K562 (cell line): ENCODE data around the gene IZUMO4. TPM values are rescaled to one million over a fixed set of nuclear protein-coding genes. Genes with fewer than 3 reads are reported as not detected.

Experiments
- CCAR2 ChIP-seq: fragments of 200-400 bp; formaldehyde crosslinking; IDR thresholded peaks from 2 replicates; pipeline ENCODE4 v1.6.1; 2017; ENCODE audit warnings: mild to moderate bottlenecking, low read depth, low read length
- HMGN3 ChIP-seq: IDR thresholded peaks from 2 replicates; pipeline ENCODE4 v1.6.1; 2011; ENCODE audit warnings: borderline replicate concordance, low read depth, mild to moderate bottlenecking, mixed read lengths, low read length; ENCODE audit not compliant: insufficient read length; ENCODE audit errors: extremely low read depth
- KAT7 ChIP-seq: sonication (generic); formaldehyde crosslinking; IDR thresholded peaks from 2 replicates; pipeline ENCODE4 v1.8.0; 2022; ENCODE audit warnings: missing genetic modification reagents, mild to moderate bottlenecking, borderline replicate concordance
- NFRKB ChIP-seq: fragments of 450-650 bp; IDR thresholded peaks from 2 replicates; pipeline ENCODE4 v1.6.1; 2016; ENCODE audit warnings: low read depth
- PATZ1 ChIP-seq: fragments of 250-450 bp; sonication (Bioruptor Pico); IDR thresholded peaks from 2 replicates; pipeline ENCODE4 v1.5.0; 2020; ENCODE audit warnings: mild to moderate bottlenecking, borderline replicate concordance
- RHOXF2B ChIP-seq: fragments of 250-450 bp; sonication (Bioruptor Pico); conservative IDR thresholded peaks from 2 replicates; pipeline ENCODE4 v1.5.1; 2021
- SIX5 ChIP-seq, 2 experiments: IDR thresholded peaks; 2 replicates each; pipeline ENCODE4 v1.6.1; 2011; ENCODE audit warnings: low read length in 2 of 2, borderline replicate concordance in 1 of 2, low read depth in 1 of 2, mild to moderate bottlenecking in 1 of 2, moderate library complexity in 1 of 2; ENCODE audit not compliant: insufficient read depth in 1 of 2
- STAT5A ChIP-seq: IDR thresholded peaks from 2 replicates; pipeline ENCODE4 v1.6.1; 2012; ENCODE audit warnings: low read length, inconsistent platforms, borderline replicate concordance
- U2AF1 ChIP-seq: fragments of 200-400 bp; formaldehyde crosslinking; optimal IDR thresholded peaks from 2 replicates; pipeline ENCODE3; 2017; ENCODE audit warnings: mild to moderate bottlenecking, low read depth, low read length, moderate library complexity
- U2AF2 ChIP-seq: fragments of 200-400 bp; formaldehyde crosslinking; optimal IDR thresholded peaks from 2 replicates; pipeline ENCODE3; 2017; ENCODE audit warnings: low read depth, mild to moderate bottlenecking, low read length
- VEZF1 ChIP-seq: fragments of 200-800 bp; sonication (Bioruptor generic); IDR thresholded peaks from 2 replicates; pipeline ENCODE4 v1.6.1; 2017; ENCODE audit warnings: missing genetic modification characterization, missing compliant biosample characterization
- ZFP30 ChIP-seq: fragments of 250-450 bp; sonication (Bioruptor Pico); IDR thresholded peaks from 2 replicates; pipeline ENCODE4 v1.8.0; 2022; ENCODE audit warnings: moderate library complexity, mild to moderate bottlenecking, inconsistent platforms, borderline replicate concordance
- ZNF124 ChIP-seq: sonication (generic); formaldehyde crosslinking; IDR thresholded peaks from 2 replicates; pipeline ENCODE4 v1.8.1; 2022; ENCODE audit warnings: missing genetic modification reagents
- ZNF174 ChIP-seq: fragments of 250-450 bp; sonication (Bioruptor Pico); IDR thresholded peaks from 2 replicates; pipeline ENCODE4 v1.4.0; 2020; ENCODE audit warnings: mild to moderate bottlenecking
- ZNF263 ChIP-seq: sonication (generic); formaldehyde crosslinking; IDR thresholded peaks from 2 replicates; pipeline ENCODE4 v1.8.0; 2022; ENCODE audit warnings: mild to moderate bottlenecking, missing genetic modification reagents, borderline replicate concordance
- ZNF3 ChIP-seq: fragments of 250-450 bp; sonication (Bioruptor Pico); IDR thresholded peaks from 2 replicates; pipeline ENCODE4 v1.5.0; 2021; ENCODE audit warnings: mild to moderate bottlenecking, moderate library complexity
- ZNF445 ChIP-seq: fragments of 250-450 bp; sonication (Bioruptor Pico); IDR thresholded peaks from 2 replicates; pipeline ENCODE4 v1.4.0; 2020; ENCODE audit warnings: low read depth, mild to moderate bottlenecking, moderate library complexity
- ZNF586 ChIP-seq: fragments of 450-650 bp; formaldehyde crosslinking; conservative IDR thresholded peaks from 2 replicates; pipeline ENCODE4 v1.4.0; 2020; ENCODE audit warnings: mild to moderate bottlenecking, moderate library complexity
- ZNF695 ChIP-seq: fragments of 450-650 bp; formaldehyde crosslinking; IDR thresholded peaks from 2 replicates; pipeline ENCODE4 v1.4.0; 2020; ENCODE audit warnings: mild to moderate bottlenecking, moderate library complexity
- polyA plus RNA-seq, 8 experiments: library from polyadenylated mRNA; depleted of rRNA in 4 of 8; stranded (reverse) in 5 of 8; unstranded in 3 of 8; fragments of >200 nt; fragmentation: Nextera tagmentation in 2 of 8; fragmentation: Illumina TruSeq in 1 of 8; extraction: Ambion mirVana in 2 of 8; extraction: Trizol in 1 of 8; gene quantifications; 2 replicates each; pipeline versions ENCODE4 v1.2.1 to v1.2.3, GENCODE V29; 2011 to 2014; ENCODE audit warnings: inconsistent platforms in 1 of 8, missing spikeins in 1 of 8
- total RNA-seq, 7 experiments: library from RNA; depleted of rRNA in 6 of 7; stranded (reverse); fragments of >200 nt in 6 of 7; fragmentation: Illumina TruSeq in 2 of 7; extraction: Trizol in 2 of 7; gene quantifications; 2 replicates each; pipeline versions ENCODE4 v1.2.1 to v1.2.3, GENCODE V29; 2011 to 2021; ENCODE audit warnings: low replicate concordance in 1 of 7

The IZUMO4 gene
- total and polyA plus RNA-seq, 9 of the 15 experiments (the other 6 are each of a cell fraction or from before 2014, with no cell fraction given): 0.07 to 3.9 (median 1.2) TPM

GRCh38 chr19:2055931-2056836 lies 40.5 kb upstream of the IZUMO4 start (continued):
- peak; percentile 24; the same call in 1 of the 2 replicates for TF ChIP-seq PATZ1 (CRISPR knock-in tag)
- no peak for TF ChIP-seq ZNF445 (CRISPR knock-in tag)
- TF ChIP-seq CCAR2: no peak
- peak; percentile 92 for TF ChIP-seq VEZF1 (CRISPR knock-in tag)
- no peak for TF ChIP-seq STAT5A
- no peak for TF ChIP-seq ZNF586 (CRISPR knock-in tag)
- TF ChIP-seq NFRKB: peak; percentile 36; the same call in 1 of the 2 replicates
- no peak for TF ChIP-seq ZFP30
- no peak; the same call in 1 of the 2 replicates for TF ChIP-seq KAT7
- TF ChIP-seq ZNF695 (CRISPR knock-in tag): no peak
- no peak for TF ChIP-seq ZNF3
- TF ChIP-seq RHOXF2B (CRISPR knock-in tag): no peak
- TF ChIP-seq ZNF263: peak; percentile 100
- no peak for TF ChIP-seq U2AF2
- TF ChIP-seq ZNF174 (CRISPR knock-in tag): no peak
- no peak for TF ChIP-seq U2AF1
- TF ChIP-seq HMGN3: no peak
- TF ChIP-seq ZNF124 (CRISPR knock-in tag): no peak
- no peak for TF ChIP-seq SIX5 (IDR thresholded peaks at IDR 0.05; ENCODE audit: borderline replicate concordance in 1 of 2, insufficient read depth in 1 of 2, low read depth in 1 of 2, low read length in 2 of 2)
